Measurements from ENCODE around the gene STK32B. TPM values are rescaled to one million over a fixed set of nuclear protein-coding genes. Genes with fewer than 3 reads are reported as not detected.

Gene STK32B
- polyA plus RNA-seq, 2 of the 4 experiments (the other 2 are of a cell fraction) = 7.6 to 12.1 TPM

DNA sequence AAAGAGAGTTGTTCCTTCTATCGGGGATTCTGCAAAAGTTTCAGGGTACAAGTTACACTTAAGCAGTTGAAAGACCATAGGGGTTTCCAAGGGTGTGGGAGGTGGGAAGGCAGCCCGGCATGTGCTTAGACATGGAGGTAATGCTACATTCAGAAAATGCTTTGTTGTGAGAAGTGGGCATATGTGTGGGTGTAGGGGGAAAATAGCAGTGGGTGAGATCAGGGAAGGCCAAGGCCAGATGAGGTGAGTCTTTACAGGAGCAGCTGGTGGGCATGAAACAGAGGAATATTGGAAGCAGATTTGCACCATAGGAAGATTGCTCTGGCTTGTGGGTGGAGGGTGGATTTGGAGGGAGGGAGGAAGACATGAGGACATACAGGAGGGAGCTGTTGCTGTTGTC lies 40.3 kb upstream of the STK32B start:
- DNase-seq (ENCODE audit: low read depth in 1 of 2, low spot score in 1 of 2) (no peak), ATAC-seq (no peak), FAIRE-seq (no peak)
- WGBS (ENCODE audit: missing lambda C conversion rate) = 89% methylated on average over 2 of the region's 2 CpGs
- POLR2A ChIA-PET = no interaction called here
- CTCF ChIA-PET = interaction anchor here (1.1 to 1.4 kb wide), 2 partner anchors 11 to 17 kb away, joined by 3 to 4 read pairs; no protein-coding TSS in a partner anchor
- H3K4me2 ChIP-seq = no peak overlapping the region
- TF ChIP-seq EHMT2 (IDR thresholded peaks at IDR 0.05; ENCODE audit: low read depth) = no peak
- TF ChIP-seq SREBF2 (IDR thresholded peaks at IDR 0.05) = no peak
- no peak for TF ChIP-seq HOXB5 (CRISPR knock-in tag; IDR thresholded peaks at IDR 0.05)
- TF ChIP-seq EP300 (IDR thresholded peaks at IDR 0.05) = no peak
- TF ChIP-seq, protein P1, sequence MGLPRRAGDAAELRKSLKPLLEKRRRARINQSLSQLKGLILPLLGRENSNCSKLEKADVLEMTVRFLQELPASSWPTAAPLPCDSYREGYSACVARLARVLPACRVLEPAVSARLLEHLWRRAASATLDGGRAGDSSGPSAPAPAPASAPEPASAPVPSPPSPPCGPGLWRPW (IDR thresholded peaks at IDR 0.05) = no peak
- TF ChIP-seq, protein P2, sequence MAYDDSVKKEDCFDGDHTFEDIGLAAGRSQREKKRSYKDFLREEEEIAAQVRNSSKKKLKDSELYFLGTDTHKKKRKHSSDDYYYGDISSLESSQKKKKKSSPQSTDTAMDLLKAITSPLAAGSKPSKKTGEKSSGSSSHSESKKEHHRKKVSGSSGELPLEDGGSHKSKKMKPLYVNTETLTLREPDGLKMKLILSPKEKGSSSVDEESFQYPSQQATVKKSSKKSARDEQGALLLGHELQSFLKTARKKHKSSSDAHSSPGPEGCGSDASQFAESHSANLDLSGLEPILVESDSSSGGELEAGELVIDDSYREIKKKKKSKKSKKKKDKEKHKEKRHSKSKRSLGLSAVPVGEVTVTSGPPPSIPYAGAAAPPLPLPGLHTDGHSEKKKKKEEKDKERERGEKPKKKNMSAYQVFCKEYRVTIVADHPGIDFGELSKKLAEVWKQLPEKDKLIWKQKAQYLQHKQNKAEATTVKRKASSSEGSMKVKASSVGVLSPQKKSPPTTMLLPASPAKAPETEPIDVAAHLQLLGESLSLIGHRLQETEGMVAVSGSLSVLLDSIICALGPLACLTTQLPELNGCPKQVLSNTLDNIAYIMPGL (CRISPR knock-in tag; IDR thresholded peaks at IDR 0.05; ENCODE audit: borderline replicate concordance) = no peak
- no peak for TF ChIP-seq PHF8 (IDR thresholded peaks at IDR 0.05; ENCODE audit: borderline replicate concordance, low read depth)
- TF ChIP-seq MAZ (IDR thresholded peaks at IDR 0.05; ENCODE audit: borderline replicate concordance, low read depth, low read length) = no peak
- no peak for TF ChIP-seq CEBPB (IDR thresholded peaks at IDR 0.05)
- no peak for TF ChIP-seq RFX5 (IDR thresholded peaks at IDR 0.05)
- no peak for TF ChIP-seq ELK1 (IDR thresholded peaks at IDR 0.05; ENCODE audit: low read depth, low read length)
- TF ChIP-seq POLR2AphosphoS2 (conservative IDR thresholded peaks at IDR 0.05; ENCODE audit: low read length) = no peak
- no peak for TF ChIP-seq MAFK (IDR thresholded peaks at IDR 0.05; ENCODE audit: partially characterized antibody)
- TF ChIP-seq SMC3 (IDR thresholded peaks at IDR 0.05) = no peak
- TF ChIP-seq ZNF302 (CRISPR knock-in tag; IDR thresholded peaks at IDR 0.05) = no peak
- no peak overlapping the region for H3K4me3 ChIP-seq
- H3K9me3 ChIP-seq = no peaks in the 10 kb centered on the region
- 0 out of 3 replicates have a peak, but pooled peaks cover 3% of the 10 kb centered on the region for H3K4me1 ChIP-seq
- H3K27ac ChIP-seq = no peak overlapping the region

GRCh38 chr4:5012244-5012898 lies 38.9 kb upstream of the STK32B start:
- FAIRE-seq = no peak
- Histone ChIP-seq H3K9me3 (no peaks in the 10 kb centered on the region), H3K4me3 (no peak overlapping the region), H3K27ac (no peak overlapping the region), H3K4me1 (0 out of 3 replicates have a peak, but pooled peaks cover 3% of the 10 kb centered on the region), H3K4me2 (no peak overlapping the region)
- TF ChIP-seq RARB (CRISPR knock-in tag; IDR thresholded peaks at IDR 0.05) (no peak), MAFK (IDR thresholded peaks at IDR 0.05; ENCODE audit: partially characterized antibody) (no peak)
- peak in 1 of 2 experiments; percentile 25 for DNase-seq (ENCODE audit: low read depth in 1 of 2, low spot score in 1 of 2)
- WGBS (ENCODE audit: missing lambda C conversion rate) = 75% methylated on average over 5 of the region's 5 CpGs
- peak in 1 of 2 experiments; percentile 41; a peak in 2 of 6 replicates for ATAC-seq
- ChIA-PET CTCF (interaction anchor here (0.7 to 1.7 kb wide), 5 partner anchors 9 to 447 kb away, joined by 3 to 4 read pairs (median 3); no protein-coding TSS in a partner anchor), POLR2A (no interaction called here)

DNA sequence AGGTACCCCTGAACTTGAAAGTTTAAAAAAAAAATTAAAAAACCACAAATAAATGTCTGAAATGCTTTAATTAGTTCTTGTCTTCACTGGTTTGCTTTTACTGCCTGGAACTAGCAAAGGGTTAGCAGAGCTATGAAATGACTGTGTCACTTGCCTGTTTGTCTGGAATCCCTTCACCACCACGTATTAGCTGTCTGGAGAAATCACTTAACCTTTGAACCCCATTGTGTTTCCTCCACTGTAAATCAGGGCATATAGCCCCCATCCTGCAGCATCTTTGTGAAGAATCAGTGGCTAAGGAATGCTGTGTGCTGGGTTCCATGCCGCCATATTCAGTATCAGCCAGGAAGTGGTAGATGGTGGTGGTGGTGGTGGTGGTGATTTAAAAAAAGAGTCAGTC lies 38.3 kb upstream of the STK32B start:
- CTCF ChIA-PET = interaction anchor here (1.7 kb wide), 1 partner anchor 10 kb away, joined by 4 read pairs; no protein-coding TSS in a partner anchor
- no peak for FAIRE-seq

More for the DNA sequence above, 38.3 kb upstream of the STK32B start:
- 0 out of 3 replicates have a peak, but pooled peaks cover 3% of the 10 kb centered on the region for H3K4me1 ChIP-seq
- ATAC-seq (no peak), DNase-seq (ENCODE audit: low read depth in 1 of 2, low spot score in 1 of 2) (no peak)
- POLR2A ChIA-PET = no interaction called here
- no peaks in the 10 kb centered on the region for H3K9me3 ChIP-seq
- H3K4me2 ChIP-seq = no peak overlapping the region
- no peak for TF ChIP-seq FOSB (CRISPR knock-in tag; IDR thresholded peaks at IDR 0.05)
- TF ChIP-seq, protein P1 (IDR thresholded peaks at IDR 0.05) = no peak
- no peak overlapping the region for H3K4me3 ChIP-seq
- WGBS (ENCODE audit: missing lambda C conversion rate) = 28% methylated on average over 2 of the region's 2 CpGs
- H3K27ac ChIP-seq = no peak overlapping the region

All from A549 (cell line).